DND-41 (cell line): Measurements from ENCODE around the gene CSNK1G3.

Experiments
- EZH2 ChIP-seq: IDR thresholded peaks from 3 replicates; pipeline ENCODE4 v1.6.1; 2012; ENCODE audit warnings: borderline replicate concordance, low read depth, mild to moderate bottlenecking, moderate library complexity, low read length, inconsistent platforms; ENCODE audit not compliant: severe bottlenecking
- TF ChIP-seq, protein P1 (sequence below): IDR thresholded peaks from 2 replicates; pipeline ENCODE4 v1.5.1; 2012; ENCODE audit warnings: borderline replicate concordance, low read length, moderate library complexity, mild to moderate bottlenecking; ENCODE audit not compliant: poor library complexity, severe bottlenecking; ENCODE audit errors: extremely low read depth

GRCh38 chr5:123636006-123636405 is 124.0 kb downstream of the CSNK1G3 start:
- TF ChIP-seq, protein P1, sequence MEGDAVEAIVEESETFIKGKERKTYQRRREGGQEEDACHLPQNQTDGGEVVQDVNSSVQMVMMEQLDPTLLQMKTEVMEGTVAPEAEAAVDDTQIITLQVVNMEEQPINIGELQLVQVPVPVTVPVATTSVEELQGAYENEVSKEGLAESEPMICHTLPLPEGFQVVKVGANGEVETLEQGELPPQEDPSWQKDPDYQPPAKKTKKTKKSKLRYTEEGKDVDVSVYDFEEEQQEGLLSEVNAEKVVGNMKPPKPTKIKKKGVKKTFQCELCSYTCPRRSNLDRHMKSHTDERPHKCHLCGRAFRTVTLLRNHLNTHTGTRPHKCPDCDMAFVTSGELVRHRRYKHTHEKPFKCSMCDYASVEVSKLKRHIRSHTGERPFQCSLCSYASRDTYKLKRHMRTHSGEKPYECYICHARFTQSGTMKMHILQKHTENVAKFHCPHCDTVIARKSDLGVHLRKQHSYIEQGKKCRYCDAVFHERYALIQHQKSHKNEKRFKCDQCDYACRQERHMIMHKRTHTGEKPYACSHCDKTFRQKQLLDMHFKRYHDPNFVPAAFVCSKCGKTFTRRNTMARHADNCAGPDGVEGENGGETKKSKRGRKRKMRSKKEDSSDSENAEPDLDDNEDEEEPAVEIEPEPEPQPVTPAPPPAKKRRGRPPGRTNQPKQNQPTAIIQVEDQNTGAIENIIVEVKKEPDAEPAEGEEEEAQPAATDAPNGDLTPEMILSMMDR, result no peak
- no peak for TF ChIP-seq EZH2
